ENCODE measurements around the gene RPEL1.
"Not testable (repeated sequence)": the region's sequence is repeated elsewhere in the genome, so short reads cannot be mapped to it uniquely, and the experiment has no call there.

The RPEL1 gene

DNA sequence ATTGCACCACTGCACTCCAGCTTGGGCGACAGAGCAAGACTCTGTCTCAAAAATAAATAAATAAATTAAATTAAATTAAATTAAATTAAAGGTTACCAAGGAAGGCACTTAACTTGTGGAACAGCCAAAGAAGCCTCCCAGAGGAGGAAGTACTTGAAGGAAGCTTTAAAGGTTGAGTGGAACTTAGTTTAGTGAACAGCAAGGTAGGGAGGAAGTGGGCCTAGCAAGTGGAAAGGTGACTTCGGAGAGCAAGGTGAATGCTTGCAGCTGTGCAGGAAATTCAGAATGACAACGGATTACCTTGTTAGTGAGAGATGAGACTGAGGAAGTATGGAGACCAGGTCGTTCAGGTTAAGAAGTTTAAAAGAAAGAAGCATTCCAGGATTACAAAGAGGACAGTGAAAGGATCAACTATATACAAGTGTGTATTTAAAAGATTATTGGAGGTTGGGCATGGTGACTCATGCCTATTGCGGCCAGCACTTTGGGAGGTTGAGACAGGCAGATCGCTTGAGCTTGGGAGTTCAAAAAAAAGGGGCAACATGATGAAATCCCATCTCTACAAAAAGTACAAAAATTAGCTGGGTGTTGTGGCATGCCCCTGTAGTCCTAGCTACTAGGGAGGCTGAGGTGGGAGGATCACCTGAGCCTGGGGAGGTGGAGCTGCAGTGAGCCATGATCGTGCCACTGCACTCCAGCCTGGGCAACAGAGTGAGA lies 12.8 kb upstream of the RPEL1 start:
- no peak for DNase-seq (ENCODE audit: low read depth in 2 of 2)

DNA sequence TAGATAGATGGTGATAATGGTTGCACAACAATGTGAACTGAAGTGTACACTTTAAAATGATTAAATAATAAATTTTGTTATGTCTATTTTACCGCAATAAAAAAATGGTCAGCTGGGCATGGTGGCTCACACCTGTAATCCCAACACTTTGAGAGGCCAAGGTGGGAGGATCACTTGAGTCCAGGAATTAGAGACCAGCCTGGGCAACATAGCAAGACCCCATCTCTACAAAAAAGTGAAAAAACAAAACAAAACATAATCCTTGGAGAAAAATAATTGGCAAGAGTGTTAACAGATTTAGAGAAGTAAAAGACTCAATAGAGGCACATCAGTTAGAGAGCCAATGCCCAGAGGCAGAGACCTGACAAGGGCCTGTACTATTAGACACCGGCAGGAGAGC lies 9.9 kb upstream of the RPEL1 start:
- DNase-seq (ENCODE audit: low read depth in 2 of 2) = no peak

DNA sequence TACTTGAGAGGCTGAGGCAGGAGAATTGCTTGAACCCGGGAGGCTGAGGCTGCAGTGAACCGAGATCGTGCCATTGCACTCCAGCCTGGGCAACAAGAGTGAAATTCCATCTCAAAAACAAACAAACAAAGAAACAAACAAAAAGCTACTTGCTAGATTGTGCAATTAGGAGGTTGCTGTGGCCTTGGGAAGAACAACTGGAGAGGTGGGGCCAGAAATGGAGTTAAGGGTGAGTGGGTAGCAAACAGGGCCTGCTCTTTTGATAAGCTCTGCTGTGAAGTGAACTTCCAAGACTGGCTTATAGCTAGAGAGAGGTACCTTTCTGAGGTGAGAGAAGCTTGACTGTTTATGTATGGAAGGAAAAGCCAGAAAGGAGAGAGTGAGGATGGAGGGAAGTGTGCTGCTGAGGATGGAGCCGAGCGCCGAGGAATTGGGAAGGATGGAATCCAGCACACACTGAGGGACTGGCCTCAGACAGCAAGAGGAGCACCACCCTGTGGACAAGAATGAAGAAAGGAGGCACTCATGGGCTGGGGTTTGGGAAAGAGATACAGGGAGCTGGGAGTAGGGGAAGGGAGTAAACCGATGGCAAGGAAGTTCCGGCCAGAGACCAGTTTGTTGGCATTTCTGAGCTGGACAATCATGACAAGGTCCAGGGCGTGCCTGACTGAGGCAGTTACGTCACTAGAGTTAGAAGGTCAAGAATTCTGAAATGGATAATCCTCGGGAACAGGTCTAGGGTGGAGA lies 7.0 kb upstream of the RPEL1 start:
- no peak for DNase-seq (ENCODE audit: low read depth in 2 of 2)

DNA sequence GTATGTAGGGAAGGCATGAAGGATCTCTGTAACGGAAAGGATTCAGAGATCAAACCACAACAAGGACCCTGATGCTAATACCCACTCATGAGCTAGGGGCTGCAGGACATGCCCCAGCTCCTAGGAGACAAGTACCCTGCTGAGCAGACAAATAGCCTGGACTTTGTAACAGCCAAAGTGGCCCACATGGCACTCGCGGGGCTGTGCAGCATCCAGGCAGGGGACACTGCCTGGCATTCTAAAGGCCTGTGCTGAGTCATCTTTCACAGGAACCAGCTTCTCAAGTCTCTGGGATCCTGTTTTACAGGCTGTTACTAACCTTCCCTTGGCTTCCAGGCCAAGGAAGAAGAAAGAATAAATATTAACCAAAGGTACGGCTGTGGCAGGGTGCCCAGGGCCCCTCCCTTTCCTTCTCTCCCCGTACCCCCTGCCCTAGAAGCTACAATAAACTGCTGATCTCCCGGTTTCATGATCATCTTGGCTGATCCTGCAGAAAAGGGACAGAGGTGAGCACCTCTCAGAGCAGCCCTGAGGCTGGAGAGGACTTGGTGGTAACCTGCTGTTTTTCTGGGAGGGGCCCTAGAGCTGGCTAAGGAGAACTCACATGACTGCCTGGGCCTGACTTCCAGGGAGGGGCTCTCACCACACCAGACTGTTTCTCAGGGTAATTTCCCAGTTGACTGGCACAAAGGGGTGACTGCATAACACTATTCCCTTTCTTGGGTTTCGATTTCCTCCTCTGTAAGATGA lies 4.2 kb upstream of the RPEL1 start:
- DNase-seq (ENCODE audit: low read depth in 2 of 2) = no peak

DNA sequence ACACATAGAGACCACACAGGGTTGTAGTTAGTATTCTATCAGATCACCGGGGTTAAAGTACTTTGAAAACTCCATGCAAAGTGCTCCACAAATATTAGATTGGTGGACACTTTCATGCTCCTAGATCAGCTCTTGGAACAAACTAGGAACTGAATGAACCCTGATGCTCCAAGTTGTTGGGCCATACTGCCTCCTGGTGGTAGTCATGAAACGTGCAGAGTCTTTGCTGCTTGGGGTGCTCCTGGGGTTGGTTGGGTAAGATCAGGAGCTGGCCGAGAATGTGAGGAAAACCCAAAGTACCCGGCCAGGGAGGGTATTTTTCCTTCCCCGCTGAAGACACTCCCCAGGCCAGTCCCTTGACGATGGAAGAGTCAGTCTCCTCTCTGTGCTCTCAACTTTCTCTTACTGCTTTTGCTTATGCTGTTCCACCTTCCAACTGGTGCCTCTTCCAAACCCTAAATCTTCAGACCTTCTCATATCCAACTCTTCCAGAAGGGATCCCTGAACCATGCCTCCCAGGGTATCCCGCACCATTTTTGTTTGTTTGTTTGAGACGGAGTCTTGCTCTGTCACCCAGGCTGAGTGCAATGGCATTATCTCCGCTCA lies 918 bp upstream of the RPEL1 start:
- DNase-seq (ENCODE audit: low read depth in 2 of 2) = peak; percentile 27 to 50

DNA sequence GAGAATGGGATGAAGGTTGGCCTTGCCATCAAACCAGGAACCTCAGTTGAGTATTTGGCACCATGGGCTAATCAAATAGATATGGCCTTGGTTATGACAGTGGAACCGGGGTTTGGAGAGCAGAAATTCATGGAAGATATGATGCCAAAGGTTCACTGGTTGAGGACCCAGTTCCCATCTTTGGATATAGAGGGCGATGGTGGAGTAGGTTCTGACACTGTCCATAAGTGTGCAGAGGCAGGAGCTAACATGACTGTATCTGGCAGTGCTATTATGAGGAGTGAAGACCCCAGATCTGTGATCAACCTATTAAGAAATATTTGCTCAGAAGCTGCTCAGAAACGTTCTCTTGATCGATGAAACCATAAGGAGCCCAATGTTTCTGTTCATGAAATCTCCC lies 637 bp downstream of the RPEL1 start:
- DNase-seq (ENCODE audit: low read depth in 2 of 2) = no peak

DNA sequence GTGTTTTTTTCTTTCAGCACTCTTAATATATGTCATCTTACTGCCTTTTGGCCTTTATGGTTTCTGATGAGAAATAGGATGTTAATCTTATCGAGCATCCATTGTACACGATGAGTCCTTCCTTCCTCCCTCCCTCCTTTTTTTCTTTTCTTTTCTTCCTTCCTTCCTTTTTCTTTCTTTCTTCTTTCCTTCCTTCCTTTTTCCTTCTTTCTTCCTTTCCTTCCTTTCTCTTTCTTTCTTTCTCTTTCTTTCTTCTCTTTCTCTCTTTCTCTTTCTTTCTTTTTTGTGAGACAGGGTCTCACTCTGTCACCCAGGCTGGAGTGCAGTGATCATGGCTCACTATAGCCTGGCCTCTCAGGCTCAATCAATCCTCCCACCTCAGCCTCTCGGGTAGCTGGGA lies 8.4 kb downstream of the RPEL1 start:
- DNase-seq (ENCODE audit: low read depth in 2 of 2) = no peak

DNA sequence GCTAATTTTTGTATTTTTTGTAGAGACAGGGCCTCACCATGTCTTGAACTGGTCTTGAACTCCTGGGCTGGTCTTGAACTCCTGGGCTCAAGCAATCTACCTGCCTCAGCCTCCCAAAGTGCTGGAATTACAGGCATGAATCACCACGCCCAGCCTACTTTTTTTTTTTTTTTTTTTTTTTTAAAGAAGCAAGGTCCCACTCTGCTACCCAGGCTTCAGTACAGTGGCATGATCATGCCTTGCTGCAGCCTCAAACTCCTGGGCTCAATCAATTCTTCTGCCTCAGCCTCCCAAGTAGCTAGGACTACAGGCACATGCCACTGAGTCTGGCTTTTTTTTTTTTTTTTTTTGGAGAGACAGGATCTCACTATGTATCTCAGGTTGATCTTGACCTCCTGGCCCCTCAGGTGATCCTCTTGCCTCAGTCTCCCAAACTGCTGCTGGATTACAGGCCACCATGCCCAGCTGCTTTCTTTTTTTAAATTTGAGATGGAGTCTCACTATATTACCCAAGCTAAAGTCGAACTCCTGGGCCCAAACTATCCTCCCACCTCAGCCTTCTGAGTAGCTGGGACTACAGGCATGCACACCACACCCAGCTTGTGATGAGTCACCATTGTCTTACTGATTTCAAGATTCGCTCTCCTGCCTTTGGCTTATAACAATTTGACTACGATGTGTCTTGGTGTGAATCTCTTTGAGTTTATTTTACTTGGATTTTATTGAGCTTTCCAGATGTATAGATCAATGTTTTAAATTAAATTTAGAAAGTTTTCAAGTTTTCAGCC lies 9.0 kb downstream of the RPEL1 start:
- DNase-seq (ENCODE audit: low read depth in 2 of 2) = no peak

DNA sequence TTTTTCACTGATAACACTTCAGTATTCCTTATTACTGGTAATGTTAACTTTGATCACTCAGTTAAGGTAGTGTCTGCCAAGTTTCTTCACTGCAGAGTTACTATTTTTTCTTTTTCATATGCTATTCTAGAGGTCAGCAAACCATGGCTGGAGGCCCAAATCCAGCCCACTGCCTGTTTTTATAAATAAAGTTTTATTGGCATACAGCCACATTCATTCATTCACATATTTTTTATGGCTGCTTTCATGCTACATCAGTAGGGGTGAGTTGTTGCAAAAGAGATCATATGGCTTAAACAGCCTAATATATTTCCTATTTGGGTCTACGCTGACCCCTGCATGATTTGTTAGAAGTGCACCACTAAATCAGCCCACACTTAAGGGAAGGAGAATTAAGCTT lies 10.9 kb downstream of the RPEL1 start:
- no peak for DNase-seq (ENCODE audit: low read depth in 2 of 2)

DNA sequence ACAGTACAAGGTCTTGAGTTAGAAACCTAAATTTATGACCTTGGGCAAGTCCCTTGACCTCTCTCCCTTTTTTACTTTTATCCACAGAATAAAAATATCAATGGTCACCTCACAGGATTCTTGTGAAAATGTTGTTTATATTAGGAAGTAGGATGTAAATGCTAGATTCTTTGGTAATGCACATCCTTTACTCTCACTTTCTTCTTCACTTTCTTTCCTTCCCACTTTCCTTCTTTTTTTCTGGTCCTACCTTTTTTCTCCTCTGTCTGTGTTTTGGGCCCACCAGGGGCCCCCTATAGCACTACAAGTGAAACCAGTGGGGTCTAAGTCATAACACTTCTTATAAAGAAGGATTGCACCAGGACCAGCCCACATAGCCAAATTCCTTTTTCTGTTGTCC lies 12.1 kb downstream of the RPEL1 start:
- no peak for DNase-seq (ENCODE audit: low read depth in 2 of 2)

DNA sequence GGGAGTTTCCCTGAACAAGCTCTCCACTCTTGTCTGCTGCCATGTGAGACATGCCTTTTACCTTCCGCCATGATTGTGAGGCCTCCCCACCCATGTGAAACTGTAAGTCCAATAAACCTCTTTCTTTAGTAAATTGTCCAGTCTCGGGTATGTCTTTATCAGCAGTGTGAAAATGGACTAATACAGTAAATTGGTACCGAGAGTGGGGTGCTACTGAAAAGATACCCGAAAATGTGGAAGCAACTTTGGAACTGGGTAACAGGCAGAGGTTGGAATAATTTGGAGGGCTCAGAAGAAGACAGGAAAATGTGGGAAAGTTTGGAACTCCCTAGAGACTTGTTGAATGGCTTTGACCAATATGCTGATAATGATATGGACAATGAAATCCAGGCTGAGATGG lies 13.2 kb downstream of the RPEL1 start:
- not testable (repeated sequence) for DNase-seq (ENCODE audit: low read depth in 2 of 2)

DNA sequence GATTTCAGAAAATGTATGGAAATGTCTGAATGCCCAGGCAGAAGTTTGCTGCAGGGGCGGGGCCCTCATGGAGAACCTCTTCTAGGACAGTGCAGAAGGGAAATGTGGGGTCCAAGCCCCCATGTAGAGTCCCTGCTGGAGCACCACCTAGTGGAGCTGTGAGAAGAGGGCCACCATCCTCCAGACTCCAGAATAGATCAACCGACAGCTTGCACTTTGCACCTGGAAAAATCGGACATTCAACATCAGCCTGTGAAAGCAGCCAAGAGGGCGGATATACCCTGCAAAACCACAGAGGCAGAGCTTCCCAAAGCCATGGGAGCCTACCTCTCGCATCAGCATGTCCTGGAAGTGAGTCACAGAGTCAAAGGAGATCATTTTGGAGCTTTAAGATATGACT lies 14.3 kb downstream of the RPEL1 start:
- DNase-seq (ENCODE audit: low read depth in 2 of 2) = no peak

DNA sequence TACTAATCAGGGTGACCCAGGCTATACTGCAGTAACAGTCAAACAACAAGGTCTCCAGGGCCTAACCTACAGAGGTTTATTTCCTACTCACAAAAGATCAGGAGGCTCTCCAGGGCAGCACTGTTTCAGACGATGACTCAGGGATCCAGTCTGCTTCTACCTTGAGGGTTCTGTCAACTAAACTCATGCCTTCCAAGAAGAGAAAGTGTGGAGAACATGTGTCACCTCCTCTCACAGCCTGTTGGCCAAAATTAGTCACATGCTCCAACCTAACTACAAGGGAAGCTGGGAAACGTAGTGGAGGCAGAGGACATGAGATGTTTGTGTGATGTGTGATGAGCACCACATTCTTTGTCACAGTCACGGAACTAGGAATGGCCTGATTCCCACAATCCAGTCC lies 16.5 kb downstream of the RPEL1 start:
- no peak for DNase-seq (ENCODE audit: low read depth in 2 of 2)

DNA sequence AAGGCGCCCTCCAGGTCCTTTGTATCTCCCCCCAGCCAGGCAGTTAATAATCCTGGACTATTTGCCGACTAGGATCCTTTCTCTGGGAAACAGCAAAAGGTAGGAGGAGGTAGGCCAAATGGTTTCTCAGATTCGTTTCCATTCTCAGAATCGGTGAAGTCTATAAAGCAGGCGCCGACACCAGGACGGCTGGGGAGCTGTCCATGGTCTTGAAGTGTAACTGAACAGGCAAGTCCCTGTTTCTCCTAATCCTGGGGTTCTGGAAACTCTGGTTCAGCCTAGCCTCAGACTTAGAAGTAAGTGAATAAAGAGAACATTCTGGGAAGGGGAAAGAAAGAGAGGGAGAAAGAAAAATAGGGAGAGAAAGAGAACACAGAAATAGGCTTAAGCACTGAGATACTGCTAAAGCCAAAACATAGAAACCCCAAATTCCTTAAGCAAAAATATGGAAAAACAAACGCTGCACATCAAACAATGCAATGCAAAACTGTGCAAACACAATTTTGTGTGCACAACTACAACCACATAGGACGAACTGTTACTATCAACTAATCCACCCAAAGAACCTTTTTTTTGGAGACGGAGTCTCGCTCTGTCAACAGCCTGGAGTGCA lies 20.1 kb downstream of the RPEL1 start:
- DNase-seq (ENCODE audit: low read depth in 2 of 2) = peak in 1 of 2 experiments; percentile 38

DNA sequence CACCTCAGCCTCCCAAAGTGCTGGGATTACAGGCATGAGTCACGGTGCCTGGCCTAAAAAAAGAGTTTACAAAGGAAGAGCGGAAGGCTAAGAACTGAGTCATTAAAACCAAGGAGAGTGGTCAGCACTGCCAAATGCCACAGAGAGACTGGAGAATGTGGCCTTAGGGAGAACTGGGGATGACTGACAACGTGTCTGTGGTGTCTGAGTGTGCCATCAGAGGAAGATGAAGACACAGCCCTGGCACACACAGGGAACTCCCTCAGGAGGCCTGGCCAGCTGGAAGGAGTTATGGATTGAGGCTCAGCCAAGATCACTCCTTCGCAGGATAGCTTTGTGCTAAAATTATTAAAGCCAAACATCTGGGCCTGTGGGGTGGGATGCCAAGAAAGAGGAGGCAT lies 27.4 kb downstream of the RPEL1 start:
- no peak for DNase-seq (ENCODE audit: low read depth in 2 of 2)

DNA sequence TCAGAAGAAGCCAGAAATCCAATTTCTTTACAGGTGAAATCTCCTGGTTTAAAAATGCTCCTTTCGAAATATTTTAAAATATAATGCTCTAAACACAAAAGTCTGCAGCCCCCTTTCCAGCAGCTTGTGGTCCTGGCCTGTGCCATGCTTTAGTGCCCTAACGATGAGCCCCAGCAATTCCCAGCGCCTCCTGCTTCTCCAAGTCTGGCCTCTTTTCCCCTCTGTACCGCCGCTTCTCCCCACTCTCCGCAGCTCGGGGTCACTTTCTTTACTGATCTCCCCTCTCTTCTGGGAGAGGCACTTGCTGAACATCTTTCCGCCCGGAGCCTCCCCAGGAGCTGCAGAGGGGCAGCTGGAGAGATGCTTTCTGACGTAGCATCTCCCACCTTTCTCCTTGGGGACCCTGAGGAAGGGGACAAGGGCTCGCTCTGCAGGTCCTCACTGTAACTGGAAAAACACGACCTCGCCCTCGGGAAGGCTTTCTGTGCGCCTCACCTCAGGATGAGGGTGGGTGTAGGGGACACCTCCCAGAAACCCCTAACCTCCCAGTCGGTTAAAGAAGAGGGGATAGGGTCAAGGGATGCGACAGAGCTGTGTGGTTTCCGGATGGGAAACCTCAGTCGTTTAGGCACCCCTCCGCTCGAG lies 30.7 kb downstream of the RPEL1 start:
- DNase-seq (ENCODE audit: low read depth in 2 of 2) = no peak

DNA sequence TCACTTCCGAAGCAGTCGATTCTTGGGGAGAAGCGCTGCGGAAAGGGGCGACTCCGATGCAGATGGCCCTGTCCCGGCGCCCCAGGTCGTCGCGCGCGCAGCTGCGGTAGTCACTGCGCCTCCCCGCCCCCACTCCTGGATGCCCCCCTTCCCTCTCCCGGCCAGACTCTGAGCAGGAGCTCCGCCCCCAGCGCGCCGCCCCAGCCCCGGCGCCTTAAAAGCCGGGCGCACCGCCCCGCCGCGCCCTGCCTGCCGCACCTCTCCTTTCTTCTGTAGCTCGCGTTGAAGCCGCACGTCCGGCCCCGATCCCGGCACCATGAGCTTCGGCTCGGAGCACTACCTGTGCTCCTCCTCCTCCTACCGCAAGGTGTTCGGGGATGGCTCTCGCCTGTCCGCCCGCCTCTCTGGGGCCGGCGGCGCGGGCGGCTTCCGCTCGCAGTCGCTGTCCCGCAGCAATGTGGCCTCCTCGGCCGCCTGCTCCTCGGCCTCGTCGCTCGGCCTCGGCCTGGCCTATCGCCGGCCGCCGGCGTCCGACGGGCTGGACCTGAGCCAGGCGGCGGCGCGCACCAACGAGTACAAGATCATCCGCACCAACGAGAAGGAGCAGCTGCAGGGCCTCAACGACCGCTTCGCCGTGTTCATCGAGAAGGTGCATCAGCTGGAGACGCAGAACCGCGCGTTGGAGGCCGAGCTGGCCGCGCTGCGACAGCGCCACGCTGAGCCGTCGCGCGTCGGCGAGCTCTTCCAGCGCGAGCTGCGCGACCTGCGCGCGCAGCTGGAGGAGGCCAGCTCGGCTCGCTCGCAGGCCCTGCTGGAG lies 31.4 kb downstream of the RPEL1 start, which contains the start of gene INA:
Gene INA (plus strand): TSS at position 243 of the 817 bp plus-strand sequence. CDS start 74 bp downstream, at position 317.
- peak in 1 of 2 experiments; percentile 17 for DNase-seq (ENCODE audit: low read depth in 2 of 2)

DNA sequence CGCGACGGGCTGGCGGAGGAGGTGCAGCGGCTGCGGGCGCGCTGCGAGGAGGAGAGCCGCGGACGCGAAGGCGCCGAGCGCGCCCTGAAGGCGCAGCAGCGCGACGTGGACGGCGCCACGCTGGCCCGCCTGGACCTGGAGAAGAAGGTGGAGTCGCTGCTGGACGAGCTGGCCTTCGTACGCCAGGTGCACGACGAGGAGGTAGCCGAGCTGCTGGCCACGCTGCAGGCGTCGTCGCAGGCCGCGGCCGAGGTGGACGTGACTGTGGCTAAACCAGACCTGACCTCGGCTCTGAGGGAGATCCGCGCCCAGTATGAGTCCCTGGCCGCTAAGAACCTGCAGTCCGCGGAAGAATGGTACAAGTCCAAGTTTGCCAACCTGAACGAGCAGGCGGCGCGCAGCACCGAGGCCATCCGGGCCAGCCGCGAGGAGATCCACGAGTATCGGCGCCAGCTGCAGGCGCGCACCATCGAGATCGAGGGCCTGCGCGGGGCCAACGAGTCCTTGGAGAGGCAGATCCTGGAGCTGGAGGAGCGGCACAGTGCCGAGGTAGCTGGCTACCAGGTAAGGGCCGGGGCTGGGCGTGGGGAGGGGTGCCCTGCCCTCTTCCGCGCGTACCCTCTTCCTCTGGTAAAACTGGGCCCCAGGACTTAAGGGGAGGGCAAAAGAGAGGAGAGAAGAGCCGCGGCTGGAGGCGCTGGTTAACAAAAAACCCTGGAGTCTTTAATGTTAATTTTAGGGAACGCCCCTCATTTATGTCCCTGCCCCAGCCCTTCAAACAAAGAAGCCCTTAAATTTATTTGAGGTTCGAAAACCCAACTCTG lies 32.2 kb downstream of the RPEL1 start:
- no peak for DNase-seq (ENCODE audit: low read depth in 2 of 2)

DNA sequence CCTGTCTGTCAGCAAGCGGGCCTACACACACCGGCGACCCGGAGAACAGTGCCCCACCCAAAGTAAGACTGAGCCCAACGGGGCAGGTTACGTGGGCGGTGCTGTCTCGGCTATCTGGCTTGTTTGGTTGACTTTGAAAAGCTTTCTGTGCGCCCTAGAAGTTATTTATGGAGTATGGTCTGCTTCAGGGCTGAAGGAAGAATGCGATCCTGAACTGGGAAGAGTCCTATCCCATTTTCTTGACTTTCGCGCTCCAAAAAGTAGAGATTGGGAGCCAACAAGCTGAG lies 32.8 kb downstream of the RPEL1 start:
- DNase-seq (ENCODE audit: low read depth in 2 of 2) = no peak

Data from stimulated activated CD4-positive, alpha-beta T cell treated with anti-CD3 and anti-CD28 coated beads, Interleukin-12 subunit alpha, Interleukin-12 subunit beta, amount 100 ng/mL, for 24 hours (primary cell).